Measurements from ENCODE around the gene MOB1B.
"Not testable (repeated sequence)": the region's sequence is repeated elsewhere in the genome, so short reads cannot be mapped to it uniquely, and the experiment has no call there.

MOB1B gene

DNA sequence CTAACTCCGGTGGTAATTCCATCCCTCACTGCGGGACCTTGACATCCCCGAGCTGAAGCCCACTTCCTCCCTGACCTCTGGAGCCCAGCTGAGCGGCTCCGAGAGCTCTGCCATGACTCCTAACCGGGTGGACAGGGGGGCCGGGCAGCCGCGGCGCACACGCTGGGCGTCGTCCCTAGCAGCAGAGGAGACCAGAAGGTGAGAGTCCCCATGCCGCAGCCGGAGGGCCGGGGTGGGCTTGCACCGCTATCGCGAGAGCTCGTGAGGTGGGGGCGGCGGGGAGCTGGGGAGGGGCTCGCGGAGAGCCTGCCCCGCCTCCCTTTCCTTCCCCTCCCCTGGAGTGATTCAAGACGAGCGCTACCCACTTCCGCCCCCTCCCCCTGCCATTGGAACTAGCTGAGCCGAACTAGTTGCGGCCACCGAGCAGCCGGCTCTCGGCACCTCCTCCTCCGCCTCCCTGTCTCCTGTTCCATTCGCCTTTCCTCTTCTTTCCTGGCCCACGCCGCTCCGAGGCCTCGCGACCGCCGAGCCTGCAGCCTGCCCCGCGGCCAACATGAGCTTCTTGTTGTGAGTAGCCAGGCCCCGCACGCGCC is at the start of gene MOB1B:
Gene MOB1B (plus strand): TSS at position 386 of the 593 bp plus-strand sequence. CDS start 168 bp downstream, at position 554.
- DNase-seq (ENCODE audit: low spot score): peak; percentile 91

DNA sequence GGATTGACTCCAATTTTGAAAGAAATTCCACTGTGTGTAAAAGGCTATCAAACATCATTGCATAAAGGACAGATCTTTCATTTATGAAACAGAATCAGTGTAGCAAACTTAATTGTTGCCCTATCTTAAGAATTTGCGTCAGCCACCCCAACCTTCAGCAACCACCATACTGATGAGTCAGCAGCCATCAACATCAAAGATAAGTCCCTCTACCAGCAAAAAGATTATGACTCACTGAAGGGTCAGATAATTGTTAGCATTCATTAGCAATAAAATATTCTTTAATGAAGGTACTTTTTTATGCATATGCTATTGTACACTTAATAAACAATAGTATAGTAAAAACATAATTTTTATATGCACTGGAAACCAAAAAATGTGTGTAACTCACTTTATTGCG is 46.7 kb upstream of the MOB1B start:
- DNase-seq (ENCODE audit: low spot score): no peak

DNA sequence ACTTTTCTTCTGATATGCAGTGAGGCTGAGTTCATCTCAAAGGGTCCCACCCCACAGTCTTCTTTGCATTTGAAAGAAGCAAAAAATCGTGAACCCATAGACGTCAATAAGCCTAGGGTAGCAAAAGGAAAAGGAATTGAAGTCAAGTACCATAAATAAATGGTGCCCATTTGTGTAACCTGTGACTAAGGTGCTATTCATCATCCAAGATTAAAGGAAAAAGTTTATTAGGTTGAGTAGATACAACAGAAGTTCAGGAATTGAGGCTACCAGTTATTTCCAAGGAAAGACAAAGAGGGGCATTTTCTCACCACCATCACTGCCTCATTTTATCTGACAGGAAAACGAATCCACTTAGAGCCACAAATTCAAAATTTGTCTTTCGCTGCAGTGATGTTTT is 43.7 kb upstream of the MOB1B start:
- DNase-seq (ENCODE audit: low spot score): no peak

DNA sequence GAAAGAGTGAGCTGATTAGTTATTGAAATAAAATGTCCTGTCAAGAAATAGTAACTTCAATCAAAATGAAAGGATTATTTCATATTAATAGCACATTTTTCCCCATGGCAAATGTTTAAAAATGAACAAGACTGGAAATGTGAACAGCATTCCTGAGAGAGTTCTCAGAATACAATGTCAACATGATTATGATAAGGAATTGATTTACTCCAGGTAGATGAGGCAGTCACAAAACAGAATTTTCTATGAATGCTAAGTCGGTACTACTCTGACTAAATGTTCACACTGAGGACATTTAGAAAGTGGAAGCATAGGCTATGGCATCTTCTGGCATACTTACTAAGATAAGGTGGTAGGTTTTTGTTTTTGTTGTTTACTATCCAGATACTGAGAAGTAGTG is 43.1 kb upstream of the MOB1B start:
- no peak for DNase-seq (ENCODE audit: low spot score)

DNA sequence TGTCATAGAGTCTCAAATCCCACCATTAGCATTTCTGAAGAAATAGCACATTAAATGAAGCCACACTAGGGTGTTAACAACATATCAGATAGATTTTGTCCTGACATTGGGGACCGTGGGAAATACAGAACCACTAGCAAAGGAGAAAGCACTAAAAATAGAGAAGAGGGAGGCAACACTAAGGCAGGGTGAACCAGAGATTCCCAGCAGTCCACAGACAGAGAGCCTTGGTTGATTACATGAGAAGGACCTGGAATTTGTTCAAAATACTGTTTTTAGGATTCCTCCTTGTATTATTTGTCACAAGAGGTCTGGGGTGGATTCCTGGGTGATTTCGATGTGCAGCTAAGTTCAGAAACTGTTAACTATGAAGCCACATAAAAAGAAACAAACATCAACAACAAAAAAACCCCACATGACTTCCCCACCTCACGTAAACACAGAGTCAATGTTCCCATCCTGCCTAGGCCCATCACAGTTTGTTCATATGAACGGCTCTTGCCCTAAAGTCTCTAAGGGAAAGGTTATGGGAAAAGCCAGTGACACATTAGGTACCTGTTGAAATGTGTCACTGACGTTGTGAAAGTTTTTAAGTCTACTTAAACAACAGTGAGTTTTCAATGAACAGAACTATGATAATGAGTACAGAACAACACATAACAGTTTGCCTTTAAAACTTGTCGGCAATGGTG is 38.9 kb upstream of the MOB1B start:
- DNase-seq (ENCODE audit: low spot score): no peak

DNA sequence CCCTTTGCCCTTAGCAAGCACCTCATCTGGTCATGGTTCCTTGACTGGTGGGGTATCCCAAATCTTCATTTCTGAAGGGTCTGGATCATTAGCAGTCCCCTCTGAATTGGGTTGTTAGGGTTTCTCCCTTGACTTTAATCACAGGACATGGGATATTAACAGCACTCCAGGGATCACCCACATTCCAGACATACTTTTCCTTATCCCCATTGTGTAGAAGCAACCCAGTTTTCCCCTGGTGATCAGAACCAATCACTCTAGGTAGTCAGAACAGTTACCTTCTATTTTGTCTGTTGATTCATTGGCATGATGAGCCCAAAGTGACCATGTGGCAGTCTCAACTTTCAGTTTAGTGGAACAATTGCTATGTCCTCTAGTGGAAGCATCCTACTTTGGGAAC is 33.4 kb upstream of the MOB1B start:
- DNase-seq (ENCODE audit: low spot score): no peak

DNA sequence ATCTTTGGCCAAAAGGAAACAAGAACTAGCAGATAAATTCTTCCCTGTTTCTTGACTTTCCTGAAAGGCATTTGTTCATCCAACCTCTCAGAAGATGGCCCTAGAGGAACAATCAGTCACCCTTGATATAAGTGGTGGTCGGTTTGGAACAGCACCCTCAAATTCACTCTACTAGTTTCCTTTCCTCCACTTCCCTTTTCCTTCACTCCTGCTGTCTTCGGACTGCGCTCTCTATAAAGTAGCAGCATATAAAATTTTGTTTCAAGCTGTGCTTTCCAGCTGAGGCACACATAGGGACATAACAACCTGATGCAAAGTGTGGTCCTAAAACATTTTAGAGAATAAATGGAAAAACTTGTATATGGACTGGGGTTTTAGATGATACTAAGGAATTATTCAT is 29.0 kb upstream of the MOB1B start:
- no peak for DNase-seq (ENCODE audit: low spot score)

DNA sequence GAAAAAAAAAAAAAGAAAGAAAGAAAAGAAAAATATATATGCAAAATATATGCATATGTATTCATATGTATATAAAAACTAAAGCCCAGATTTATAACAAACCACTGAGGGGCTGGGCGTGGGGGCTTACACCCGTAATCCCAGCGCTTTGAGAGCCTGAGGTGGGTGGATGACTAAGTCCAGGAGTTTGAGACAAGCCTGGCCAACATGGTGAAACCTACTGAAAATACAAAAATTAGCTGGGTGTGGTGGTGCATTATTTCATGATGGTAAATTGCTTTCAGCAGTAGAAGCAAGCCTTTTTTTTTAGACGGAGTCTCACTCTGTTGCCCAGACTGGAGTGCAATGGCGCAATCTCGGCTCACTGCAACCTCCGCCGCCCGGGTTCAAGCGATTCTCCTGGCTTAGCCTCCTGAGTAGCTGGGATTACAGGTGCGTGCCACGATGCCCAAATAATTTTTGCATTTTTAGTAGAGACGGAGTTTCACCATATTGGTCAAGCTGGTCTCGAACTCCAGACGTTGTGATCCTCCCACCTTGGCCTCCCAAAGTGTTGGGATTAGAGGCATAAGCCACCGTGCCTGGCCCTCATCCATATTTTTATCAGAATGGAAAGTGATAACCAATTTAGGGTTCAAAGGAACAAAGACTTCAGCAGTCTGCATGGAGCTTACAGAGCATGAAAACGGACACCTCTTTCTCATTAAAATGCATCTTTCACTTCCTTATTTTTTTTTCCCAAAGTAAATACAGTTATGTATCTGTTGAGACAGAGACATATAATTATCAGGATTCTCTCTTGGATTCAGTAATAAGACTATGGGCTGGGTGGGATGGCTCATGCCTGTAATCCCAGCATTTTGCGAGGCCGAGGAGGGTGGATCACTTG is 27.7 kb upstream of the MOB1B start:
- no peak for DNase-seq (ENCODE audit: low spot score)

DNA sequence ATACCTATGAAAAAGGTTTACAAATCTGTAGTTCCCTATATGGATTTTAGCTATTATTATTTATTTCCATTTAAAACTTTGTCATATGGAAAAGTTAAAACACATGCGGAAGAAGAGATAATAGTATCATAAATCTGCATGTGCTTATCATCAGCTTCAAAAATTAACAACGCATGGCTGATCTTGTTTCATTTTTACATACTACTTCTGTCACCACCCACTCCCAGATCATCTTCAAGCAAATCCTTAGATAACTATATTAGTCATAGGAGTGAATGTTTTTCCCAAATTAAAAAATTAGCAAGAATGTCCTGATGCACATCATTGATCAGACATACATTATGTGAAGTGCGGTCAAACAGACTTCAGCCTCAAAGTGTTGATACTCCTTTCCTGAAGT is 24.6 kb upstream of the MOB1B start:
- no peak for DNase-seq (ENCODE audit: low spot score)

DNA sequence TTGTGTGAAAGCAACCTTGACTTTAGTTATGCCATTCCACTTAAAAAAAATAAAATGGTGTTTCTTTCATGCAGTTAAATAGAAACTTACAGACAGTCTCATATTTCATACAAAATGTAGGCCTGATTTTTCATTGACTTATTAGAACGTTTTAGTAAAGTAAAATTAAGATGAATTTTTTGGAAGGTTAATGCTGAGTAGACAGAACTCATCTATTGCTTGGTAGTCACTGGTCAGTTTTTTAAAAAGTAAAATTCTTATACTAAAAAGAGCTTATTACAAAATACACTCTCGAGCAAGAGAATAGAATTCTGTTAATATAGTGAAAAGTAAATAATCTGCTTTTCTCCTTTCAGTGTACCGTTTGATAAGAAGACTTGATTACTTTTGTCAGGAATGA is 21.4 kb upstream of the MOB1B start:
- no peak for DNase-seq (ENCODE audit: low spot score)

DNA sequence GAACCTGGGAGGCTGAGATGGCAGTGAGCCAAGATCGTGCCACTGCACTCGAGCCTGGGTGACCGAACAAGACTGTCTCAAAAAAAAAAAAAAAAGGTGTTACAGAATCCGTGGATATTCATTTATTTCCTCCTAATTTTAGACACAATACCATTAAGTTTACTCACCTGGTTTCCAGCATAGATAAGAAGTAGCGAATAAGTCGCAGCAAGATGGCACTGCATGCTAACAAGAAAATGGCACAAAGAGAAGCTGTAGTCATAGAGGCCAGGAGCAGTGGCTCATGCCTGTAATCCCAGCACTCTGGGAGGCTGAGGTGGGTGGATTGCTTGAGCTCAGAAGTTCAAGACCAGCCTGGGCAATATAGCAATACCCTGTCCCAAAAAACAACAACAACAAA is 17.0 kb upstream of the MOB1B start:
- no peak for DNase-seq (ENCODE audit: low spot score)

DNA sequence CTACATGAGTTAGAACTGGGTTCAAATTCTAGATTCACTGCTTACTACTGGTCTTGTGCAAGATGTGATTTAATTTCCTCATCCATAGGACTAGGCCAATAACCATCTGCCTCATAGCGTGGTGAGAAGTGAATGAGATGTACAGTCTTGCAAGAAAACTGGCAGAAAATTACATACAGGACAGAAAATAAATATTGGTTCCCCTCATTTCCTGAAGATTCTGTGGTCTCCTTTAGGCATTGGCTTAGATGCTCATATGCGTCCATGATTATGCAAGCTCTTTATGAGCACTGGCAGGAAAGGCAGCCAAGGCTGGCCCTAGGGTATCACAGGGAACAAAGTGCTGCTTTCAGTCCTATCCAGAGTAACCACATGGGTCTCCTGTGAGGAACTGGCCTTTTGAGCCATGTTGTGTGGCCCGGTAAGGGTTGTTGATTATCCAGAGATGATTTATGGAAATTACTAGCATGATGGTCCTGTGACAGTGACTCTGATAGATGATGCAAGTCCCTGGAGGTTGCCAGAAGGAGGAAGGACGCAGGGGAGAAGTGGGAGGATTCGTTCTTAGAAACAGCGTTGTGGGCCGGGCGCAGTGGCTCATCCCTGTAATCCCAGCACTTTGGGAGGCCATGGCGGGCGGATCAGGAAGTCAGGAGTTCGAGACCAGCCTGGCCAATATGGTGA is 9.9 kb upstream of the MOB1B start:
- peak; percentile 3 for DNase-seq (ENCODE audit: low spot score)

DNA sequence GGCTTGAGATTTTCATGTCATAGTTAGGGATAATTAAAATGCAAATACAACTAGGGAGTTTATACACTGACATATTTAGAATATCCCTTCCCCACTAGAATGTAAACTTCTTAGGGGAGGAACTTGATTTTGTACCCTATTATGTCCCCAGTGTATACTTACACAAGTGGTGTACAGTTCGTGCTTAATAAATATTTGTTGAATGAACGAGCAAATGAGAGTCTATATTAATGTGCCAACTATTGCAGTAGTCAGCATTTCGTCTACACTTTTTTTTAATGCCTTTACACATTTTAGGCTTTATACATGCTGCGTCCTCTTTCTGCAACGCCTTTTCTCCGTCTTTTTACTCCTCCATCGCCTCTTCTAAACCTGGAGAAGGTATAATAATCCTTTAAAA is 8.4 kb upstream of the MOB1B start:
- no peak for DNase-seq (ENCODE audit: low spot score)

DNA sequence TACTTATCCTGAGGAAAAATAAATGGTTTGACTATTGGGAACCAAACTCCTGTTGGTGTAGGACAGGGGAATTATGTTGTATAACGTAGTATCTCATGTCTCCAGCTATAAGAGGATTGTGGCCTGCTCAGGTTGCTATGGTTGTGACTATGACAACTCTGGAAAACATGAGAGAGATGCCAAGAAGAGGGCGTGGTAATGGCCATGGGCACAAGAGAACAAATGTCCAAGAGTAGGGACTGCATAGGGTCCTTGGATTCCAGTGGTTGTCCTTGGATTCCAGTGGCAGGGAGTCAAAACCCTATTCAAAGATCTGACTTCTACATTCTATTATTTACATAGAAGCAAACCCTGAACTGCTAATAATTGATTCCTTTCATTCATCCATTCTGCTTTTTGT is 6.8 kb upstream of the MOB1B start:
- DNase-seq (ENCODE audit: low spot score): peak; percentile 44

DNA sequence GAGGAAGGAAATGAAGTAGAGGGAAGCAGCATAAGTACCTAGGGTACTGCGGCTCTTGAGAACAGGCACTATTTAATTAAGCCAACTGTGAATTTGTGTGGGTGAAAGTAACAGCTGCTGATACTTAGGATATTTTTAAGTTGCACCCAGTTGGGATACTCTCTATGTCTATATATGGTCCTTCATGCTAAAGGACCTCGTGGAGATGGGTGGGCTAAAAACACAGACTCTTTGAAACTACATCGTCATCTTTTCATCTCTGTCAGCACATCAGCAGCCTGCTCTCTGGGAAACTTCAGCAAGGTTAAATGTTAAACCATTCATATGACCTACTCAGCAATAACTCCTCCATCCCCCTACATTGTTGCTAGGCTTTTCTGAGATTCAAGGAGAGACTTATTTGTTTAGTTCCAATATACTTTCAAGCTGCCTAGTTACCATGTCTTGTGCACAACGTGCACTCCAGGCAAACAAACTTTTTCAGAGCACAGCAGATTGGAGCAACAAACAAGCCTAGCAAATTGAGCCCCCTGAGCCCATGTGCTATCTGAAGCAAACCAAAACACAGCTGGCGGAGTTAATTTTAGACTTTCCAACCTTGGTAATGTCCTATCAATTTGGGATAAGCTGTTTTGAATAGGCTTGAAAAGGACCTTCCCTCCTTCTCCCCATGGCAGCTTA is 6.2 kb upstream of the MOB1B start:
- peak; percentile 31 for DNase-seq (ENCODE audit: low spot score)

DNA sequence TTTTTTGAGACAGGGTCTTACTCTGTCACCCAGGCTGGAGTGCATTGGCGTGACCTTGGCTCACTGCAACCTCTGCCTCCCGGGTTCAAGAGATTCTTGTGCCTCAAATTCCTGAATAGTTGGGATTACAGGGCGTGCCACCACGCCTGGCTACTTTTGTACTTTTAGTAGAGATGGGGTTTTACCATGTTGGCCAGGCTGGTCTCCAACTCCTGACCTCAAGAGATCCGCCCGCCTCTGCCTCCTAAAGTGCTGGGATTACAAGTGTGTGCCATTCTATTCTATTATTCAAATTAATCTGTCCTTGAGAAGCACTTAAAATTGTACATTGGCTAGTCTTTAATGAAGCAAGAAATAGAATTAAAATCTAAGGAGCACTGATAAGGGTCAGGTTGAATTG is 3.6 kb upstream of the MOB1B start:
- DNase-seq (ENCODE audit: low spot score): not testable (repeated sequence)

DNA sequence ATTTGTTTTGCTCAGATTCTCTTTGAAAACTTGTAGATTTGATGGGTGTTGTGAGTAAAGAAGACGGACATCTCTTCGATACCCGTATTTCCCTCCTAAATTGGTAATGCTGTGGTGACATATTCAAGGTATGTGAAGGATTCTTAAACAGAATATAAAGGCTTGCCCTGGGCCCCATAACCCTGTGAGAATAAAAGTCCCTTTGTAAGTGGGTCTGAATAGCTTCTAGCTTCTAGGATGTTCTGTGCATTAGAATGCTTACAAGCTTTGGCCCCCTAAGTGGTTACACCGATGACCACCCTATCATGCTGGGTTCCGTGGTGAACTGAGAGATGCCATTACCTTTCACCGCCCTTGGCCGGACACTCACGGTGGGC is 574 bp upstream of the MOB1B start:
- no peak for DNase-seq (ENCODE audit: low spot score)

DNA sequence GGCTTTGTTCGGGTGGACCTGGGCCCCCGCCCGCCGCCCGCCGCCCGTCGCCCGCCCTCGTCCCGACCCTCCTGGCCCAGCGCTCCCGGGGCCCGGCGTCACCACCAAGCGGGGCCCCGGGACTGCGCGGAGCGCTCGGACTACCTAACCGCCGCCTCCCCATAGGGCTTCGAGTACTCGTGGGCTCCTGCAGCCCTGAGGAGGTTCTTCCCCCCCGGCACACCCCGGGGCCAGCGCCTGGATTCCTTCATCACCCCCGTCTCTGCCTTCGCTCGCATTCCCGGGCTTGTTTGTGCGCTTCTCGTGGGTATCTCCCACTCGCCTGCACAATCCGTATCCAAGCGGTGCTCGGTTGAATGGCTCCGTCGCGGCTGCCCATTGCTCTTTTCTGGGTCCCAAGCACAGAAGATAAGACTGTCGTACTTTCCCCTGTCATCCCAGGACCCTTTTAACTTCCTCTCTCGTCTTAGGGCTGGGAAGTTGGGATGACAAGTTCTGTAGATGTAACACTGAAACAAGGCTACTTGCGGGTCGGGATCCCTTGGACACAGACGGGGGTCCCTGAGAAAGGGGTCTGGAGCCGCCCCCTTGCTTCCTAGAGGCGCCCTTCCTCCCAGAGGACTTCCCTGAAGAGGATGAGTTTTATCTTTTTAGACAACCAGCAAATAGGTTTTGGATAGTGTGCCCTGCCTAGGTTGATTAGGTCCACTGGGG is 565 bp downstream of the MOB1B start:
- DNase-seq (ENCODE audit: low spot score): peak; percentile 43

DNA sequence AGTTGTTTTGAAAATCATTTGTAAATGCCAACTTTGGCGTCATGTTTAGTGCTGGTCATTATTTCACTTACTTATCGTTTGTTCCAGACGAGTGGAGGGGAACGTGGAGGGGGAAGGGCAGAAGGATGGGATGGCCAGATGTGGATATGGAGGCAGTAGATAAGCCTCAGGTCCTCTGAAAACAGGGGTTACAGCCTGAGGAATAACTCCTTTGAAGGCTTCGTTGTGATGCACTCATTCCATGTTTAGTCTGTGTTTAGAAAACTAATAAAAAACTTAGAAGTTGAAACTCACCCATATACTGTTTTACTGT is 1.1 kb downstream of the MOB1B start:
- peak; percentile 18 for DNase-seq (ENCODE audit: low spot score)

DNA sequence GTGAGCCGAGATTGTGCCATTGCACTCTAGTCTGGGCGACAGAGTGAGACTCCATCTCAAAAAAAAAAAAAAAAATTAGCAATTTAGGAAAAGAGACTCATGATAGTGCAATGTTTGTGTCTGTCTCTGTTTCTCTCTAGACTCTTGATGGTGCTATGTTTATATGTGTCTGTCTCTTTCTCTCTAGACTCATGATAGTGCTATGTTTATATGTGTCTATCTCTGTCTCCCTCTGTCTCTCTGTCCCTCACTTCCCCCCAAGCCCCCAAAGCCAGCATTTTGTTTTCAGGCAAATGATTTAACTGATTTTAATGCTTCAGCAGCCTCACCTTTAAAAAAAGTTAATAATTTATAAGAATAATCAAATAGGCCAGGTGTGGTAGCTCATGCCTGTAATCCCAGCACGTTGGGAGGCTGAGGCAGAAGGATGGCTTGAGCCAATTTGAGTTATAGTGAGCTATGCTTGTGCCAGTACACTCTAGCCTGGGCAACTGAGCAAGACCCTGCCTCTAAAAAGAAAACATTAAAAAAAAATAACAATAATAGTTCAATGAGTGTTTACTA is 6.9 kb downstream of the MOB1B start:
- no peak for DNase-seq (ENCODE audit: low spot score)

DNA sequence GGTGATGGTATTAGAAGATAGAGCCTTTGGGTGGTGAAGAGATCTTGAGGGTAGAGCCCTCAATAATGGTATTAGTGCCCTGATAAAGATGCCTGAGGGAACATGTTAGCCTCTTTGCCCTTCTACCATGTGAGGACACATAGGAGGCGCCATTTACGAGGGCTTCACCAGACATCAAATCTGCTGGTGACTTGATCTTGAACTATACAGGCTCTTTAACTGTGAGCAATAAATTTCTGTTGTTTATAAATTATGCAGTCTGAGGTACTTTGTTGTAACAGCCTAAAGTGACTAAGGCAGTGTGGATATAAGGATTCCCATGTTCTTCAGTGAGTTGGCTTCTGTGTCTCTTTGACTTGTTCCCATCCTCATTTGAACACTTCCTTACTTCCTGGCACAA is 11.8 kb downstream of the MOB1B start:
- DNase-seq (ENCODE audit: low spot score): no peak
